Superior temporal gyrus (tissue), 1 donor: Measurements from ENCODE around the gene PIGZ.

Experiments
- DNase-seq: peaks from one replicate; pipeline ENCODE4 v3.0.0-alpha.2; 2016; ENCODE audit errors: extremely low spot score

Gene PIGZ

GRCh38 chr3:196915375-196915774 lies 53.3 kb downstream of the PIGZ start:
- no peak for DNase-seq

GRCh38 chr3:196914866-196915265 lies 53.8 kb downstream of the PIGZ start:
- DNase-seq: no peak

- no peak for DNase-seq
Observed at GRCh38 chr3:196903740-196904139, 64.9 kb downstream of the PIGZ start.

GRCh38 chr3:196902296-196902695 lies 66.3 kb downstream of the PIGZ start:
- DNase-seq: no peak

DNA sequence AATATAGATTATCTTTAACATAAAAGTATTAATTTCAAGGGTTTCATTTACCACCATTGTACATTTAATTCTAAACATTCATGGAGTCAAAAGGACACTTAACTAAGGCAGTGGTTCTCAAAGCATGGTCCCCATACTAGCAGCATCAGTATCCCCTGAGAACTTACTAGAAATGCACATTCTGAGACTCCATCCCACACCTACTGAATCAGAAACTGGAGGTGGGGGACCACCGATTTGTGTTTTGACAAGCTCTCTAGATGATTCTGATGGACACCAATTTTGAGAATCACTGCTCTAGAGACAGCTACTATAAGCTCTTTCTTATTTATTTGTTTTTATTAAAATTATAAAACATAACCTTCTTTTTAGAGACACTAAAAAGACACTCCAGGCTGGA lies 66.9 kb downstream of the PIGZ start:
- DNase-seq: no peak
